ENCODE data around the gene SMIM29. TPM values are rescaled to one million over a fixed set of nuclear protein-coding genes. Genes with fewer than 3 reads are reported as not detected.

Gene SMIM29
- polyA plus RNA-seq, 1 donor (not counting 4 experiments of a cell fraction or from before 2014, with no cell fraction given): 27.4 TPM

GRCh38 chr6:34213772-34214171 is 35.0 kb downstream of the SMIM29 start:
- no peaks in the 10 kb centered on the region for H3K9me1 ChIP-seq (ENCODE audit: control insufficient read depth, extremely low read depth, insufficient read depth, low read length)
- no peak for TF ChIP-seq CTCF (optimal IDR thresholded peaks at IDR 0.05 in 1 of 3, IDR thresholded peaks at IDR 0.05 in 1 of 3, conservative IDR thresholded peaks at IDR 0.05 in 1 of 3; ENCODE audit: extremely low read depth in 1 of 3, insufficient read depth in 2 of 3, low read length in 3 of 3)
- TF ChIP-seq EZH2 (IDR thresholded peaks at IDR 0.05; ENCODE audit: low read length): no peak
- DNase-seq (ENCODE audit: low read depth, low spot score): no peak
- H4K20me1 ChIP-seq (ENCODE audit: control insufficient read depth, extremely low read depth, insufficient read depth, low read length): no peaks in the 10 kb centered on the region
- no peak overlapping the region for H2AFZ ChIP-seq (ENCODE audit: control insufficient read depth, low read length)
- no peak overlapping the region for H3K27ac ChIP-seq (ENCODE audit: control insufficient read depth, insufficient read depth, low read length)
- H3K4me1 ChIP-seq (ENCODE audit: control insufficient read depth, extremely low read depth, insufficient read depth, low read length): no peaks in the 10 kb centered on the region
- no peaks in the 10 kb centered on the region for H3K27me3 ChIP-seq (ENCODE audit: control insufficient read depth, extremely low read depth, insufficient read depth, low read length)
- no peaks in the 10 kb centered on the region for H3K79me2 ChIP-seq (ENCODE audit: control insufficient read depth, insufficient read depth, low read length)
- H3K36me3 ChIP-seq (ENCODE audit: control insufficient read depth in 2 of 2, extremely low read depth in 1 of 2, insufficient read depth in 2 of 2, low read length in 2 of 2): no peaks in the 10 kb centered on the region
- FAIRE-seq: no peak
- no peak overlapping the region for H3K4me2 ChIP-seq (ENCODE audit: control insufficient read depth, extremely low read depth, insufficient read depth, low read depth, low read length)
- H3K9ac ChIP-seq (ENCODE audit: control insufficient read depth, extremely low read depth, insufficient read depth, low read length): no peak overlapping the region
- dilution Hi-C loops (cut with MboI; ENCODE audit: extremely low pct_ligation_motif_present, low sequenced_read_pairs): no loop called here
- H3K4me3 ChIP-seq (ENCODE audit: control insufficient read depth in 2 of 3, extremely low read depth in 1 of 3, insufficient read depth in 2 of 3, low read depth in 1 of 3, low read length in 3 of 3): no peak overlapping the region
- H3K9me3 ChIP-seq (ENCODE audit: control insufficient read depth, low read depth, low read length): no peaks in the 10 kb centered on the region

- Histone ChIP-seq H3K79me2 (ENCODE audit: control insufficient read depth, insufficient read depth, low read length) (no peaks in the 10 kb centered on the region), H3K9me1 (ENCODE audit: control insufficient read depth, extremely low read depth, insufficient read depth, low read length) (no peaks in the 10 kb centered on the region), H3K9ac (ENCODE audit: control insufficient read depth, extremely low read depth, insufficient read depth, low read length) (no peak overlapping the region), H3K27ac (ENCODE audit: control insufficient read depth, insufficient read depth, low read length) (no peak overlapping the region), H3K4me1 (ENCODE audit: control insufficient read depth, extremely low read depth, insufficient read depth, low read length) (peaks cover 7% of the 10 kb centered on the region), H3K27me3 (ENCODE audit: control insufficient read depth, extremely low read depth, insufficient read depth, low read length) (no peaks in the 10 kb centered on the region), H3K9me3 (ENCODE audit: control insufficient read depth, low read depth, low read length) (no peaks in the 10 kb centered on the region), H3K4me2 (ENCODE audit: control insufficient read depth, extremely low read depth, insufficient read depth, low read depth, low read length) (no peak overlapping the region), H3K4me3 (ENCODE audit: control insufficient read depth in 2 of 3, extremely low read depth in 1 of 3, insufficient read depth in 2 of 3, low read depth in 1 of 3, low read length in 3 of 3) (no peak overlapping the region), H2AFZ (ENCODE audit: control insufficient read depth, low read length) (no peak overlapping the region), H4K20me1 (ENCODE audit: control insufficient read depth, extremely low read depth, insufficient read depth, low read length) (no peaks in the 10 kb centered on the region), H3K36me3 (ENCODE audit: control insufficient read depth in 2 of 2, extremely low read depth in 1 of 2, insufficient read depth in 2 of 2, low read length in 2 of 2) (no peaks in the 10 kb centered on the region)
- no peak for FAIRE-seq
- DNase-seq (ENCODE audit: low read depth, low spot score): no peak
- TF ChIP-seq CTCF (optimal IDR thresholded peaks at IDR 0.05 in 1 of 3, IDR thresholded peaks at IDR 0.05 in 1 of 3, conservative IDR thresholded peaks at IDR 0.05 in 1 of 3; ENCODE audit: extremely low read depth in 1 of 3, insufficient read depth in 2 of 3, low read length in 3 of 3): no peak
- TF ChIP-seq EZH2 (IDR thresholded peaks at IDR 0.05; ENCODE audit: low read length): no peak
- dilution Hi-C loops (cut with MboI; ENCODE audit: extremely low pct_ligation_motif_present, low sequenced_read_pairs): no loop called here
Observed at GRCh38 chr6:34207695-34208443, 40.9 kb downstream of the SMIM29 start.
